Measurements from ENCODE around the gene NQO1. TPM values are rescaled to one million over a fixed set of nuclear protein-coding genes. Genes with fewer than 3 reads are reported as not detected.
A peak's percentile ranks its signal among the peaks of the same experiment; 100 is the strongest.

NQO1 gene
- total RNA-seq, 1 donor from 2014 or later = 74.5 TPM

DNA sequence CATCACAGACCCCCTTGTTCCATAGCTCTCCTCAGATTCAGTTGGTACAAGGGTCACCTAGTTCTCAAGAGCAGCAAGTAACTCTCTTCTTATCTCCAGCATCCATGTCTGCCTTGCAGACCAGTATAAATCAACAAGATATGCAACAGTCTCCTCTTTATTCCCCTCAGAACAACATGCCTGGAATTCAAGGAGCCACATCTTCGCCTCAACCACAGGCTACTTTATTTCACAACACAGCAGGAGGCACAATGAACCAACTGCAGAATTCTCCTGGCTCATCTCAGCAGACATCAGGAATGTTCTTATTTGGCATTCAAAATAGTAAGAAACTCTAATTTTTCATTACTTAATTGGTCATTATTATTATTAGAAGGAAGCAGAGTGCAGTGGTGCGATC, 32.4 kb downstream of the NQO1 start:
- Histone ChIP-seq H4K20me1 (ENCODE audit: insufficient read depth, low read length) (peaks cover 37% of the 10 kb centered on the region), H3K4me1 (ENCODE audit: insufficient read depth, low read length) (no peaks in the 10 kb centered on the region), H2AFZ (ENCODE audit: low read depth, low read length) (no peak overlapping the region), H3K4me2 (ENCODE audit: low read length) (no peak overlapping the region), H3K79me2 (ENCODE audit: insufficient read depth, low read length) (peaks cover 11% of the 10 kb centered on the region), H3K36me3 (ENCODE audit: insufficient read depth, low read length) (peaks cover 65% of the 10 kb centered on the region), H3K9ac (ENCODE audit: low read length) (no peak overlapping the region), H3K4me3 (ENCODE audit: insufficient read depth, low read depth, low read length) (no peak overlapping the region), H3K27ac (ENCODE audit: low read depth, low read length) (no peak overlapping the region), H3K9me3 (ENCODE audit: insufficient read depth, low read depth, low read length) (no peaks in the 10 kb centered on the region), H3K27me3 (ENCODE audit: insufficient read depth, low read length) (no peaks in the 10 kb centered on the region)
- no peak for DNase-seq (ENCODE audit: low read depth)
- Mint-ChIP-seq H3K27me3 (ENCODE audit: low read depth, unreplicated experiment) (no peaks in the 10 kb centered on the region), H3K9me3 (ENCODE audit: unreplicated experiment) (no peaks in the 10 kb centered on the region), H3K36me3 (ENCODE audit: low read depth, unreplicated experiment) (peaks cover 32% of the 10 kb centered on the region), H3K4me1 (ENCODE audit: low read depth, unreplicated experiment) (peaks cover 23% of the 10 kb centered on the region), H3K4me3 (ENCODE audit: unreplicated experiment) (no peak overlapping the region), H3K27ac (ENCODE audit: unreplicated experiment) (no peak overlapping the region)
- FAIRE-seq = no peak
- TF ChIP-seq, protein P1, sequence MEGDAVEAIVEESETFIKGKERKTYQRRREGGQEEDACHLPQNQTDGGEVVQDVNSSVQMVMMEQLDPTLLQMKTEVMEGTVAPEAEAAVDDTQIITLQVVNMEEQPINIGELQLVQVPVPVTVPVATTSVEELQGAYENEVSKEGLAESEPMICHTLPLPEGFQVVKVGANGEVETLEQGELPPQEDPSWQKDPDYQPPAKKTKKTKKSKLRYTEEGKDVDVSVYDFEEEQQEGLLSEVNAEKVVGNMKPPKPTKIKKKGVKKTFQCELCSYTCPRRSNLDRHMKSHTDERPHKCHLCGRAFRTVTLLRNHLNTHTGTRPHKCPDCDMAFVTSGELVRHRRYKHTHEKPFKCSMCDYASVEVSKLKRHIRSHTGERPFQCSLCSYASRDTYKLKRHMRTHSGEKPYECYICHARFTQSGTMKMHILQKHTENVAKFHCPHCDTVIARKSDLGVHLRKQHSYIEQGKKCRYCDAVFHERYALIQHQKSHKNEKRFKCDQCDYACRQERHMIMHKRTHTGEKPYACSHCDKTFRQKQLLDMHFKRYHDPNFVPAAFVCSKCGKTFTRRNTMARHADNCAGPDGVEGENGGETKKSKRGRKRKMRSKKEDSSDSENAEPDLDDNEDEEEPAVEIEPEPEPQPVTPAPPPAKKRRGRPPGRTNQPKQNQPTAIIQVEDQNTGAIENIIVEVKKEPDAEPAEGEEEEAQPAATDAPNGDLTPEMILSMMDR (IDR thresholded peaks at IDR 0.05; ENCODE audit: insufficient read depth, low read depth, low read length) = no peak
- TF ChIP-seq EZH2 (IDR thresholded peaks at IDR 0.05; ENCODE audit: insufficient read depth, low read length) = no peak

DNA sequence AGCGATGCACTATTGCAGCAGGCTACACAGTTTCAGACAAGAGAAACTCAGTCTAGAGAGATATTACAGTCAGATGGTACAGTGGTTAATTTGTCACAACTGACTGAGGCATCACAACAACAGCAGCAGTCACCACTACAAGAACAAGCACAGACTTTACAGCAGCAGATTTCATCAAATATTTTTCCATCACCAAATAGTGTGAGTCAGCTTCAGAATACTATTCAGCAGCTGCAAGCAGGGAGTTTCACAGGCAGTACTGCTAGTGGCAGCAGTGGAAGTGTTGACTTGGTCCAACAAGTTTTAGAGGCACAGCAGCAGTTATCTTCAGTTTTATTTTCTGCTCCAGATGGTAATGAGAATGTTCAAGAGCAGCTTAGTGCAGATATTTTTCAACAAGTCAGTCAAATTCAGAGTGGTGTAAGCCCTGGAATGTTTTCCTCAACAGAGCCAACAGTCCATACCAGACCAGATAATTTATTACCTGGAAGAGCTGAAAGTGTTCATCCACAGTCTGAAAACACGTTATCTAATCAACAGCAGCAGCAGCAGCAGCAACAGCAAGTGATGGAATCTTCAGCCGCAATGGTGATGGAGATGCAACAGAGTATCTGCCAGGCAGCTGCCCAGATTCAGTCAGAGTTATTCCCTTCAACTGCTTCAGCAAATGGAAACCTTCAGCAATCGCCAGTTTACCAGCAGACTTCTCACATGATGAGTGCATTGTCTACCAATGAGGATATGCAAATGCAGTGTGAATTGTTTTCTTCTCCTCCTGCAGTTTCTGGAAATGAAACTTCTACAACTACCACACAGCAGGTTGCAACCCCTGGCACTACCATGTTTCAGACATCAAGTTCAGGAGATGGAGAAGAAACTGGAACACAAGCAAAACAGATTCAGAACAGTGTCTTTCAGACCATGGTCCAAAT, 34.1 kb downstream of the NQO1 start:
- peak overlapping the region; percentile 24 for H3K4me3 Mint-ChIP-seq (ENCODE audit: unreplicated experiment)

More for the DNA sequence above, 34.1 kb downstream of the NQO1 start:
- Mint-ChIP-seq H3K27ac (ENCODE audit: unreplicated experiment) (peak overlapping the region; percentile 64), H3K4me1 (ENCODE audit: low read depth, unreplicated experiment) (peaks cover 23% of the 10 kb centered on the region), H3K36me3 (ENCODE audit: low read depth, unreplicated experiment) (peaks cover 29% of the 10 kb centered on the region), H3K9me3 (ENCODE audit: unreplicated experiment) (no peaks in the 10 kb centered on the region), H3K27me3 (ENCODE audit: low read depth, unreplicated experiment) (no peaks in the 10 kb centered on the region)
- Histone ChIP-seq H3K36me3 (ENCODE audit: insufficient read depth, low read length) (peaks cover 59% of the 10 kb centered on the region), H3K4me1 (ENCODE audit: insufficient read depth, low read length) (no peaks in the 10 kb centered on the region), H3K9me3 (ENCODE audit: insufficient read depth, low read depth, low read length) (no peaks in the 10 kb centered on the region), H4K20me1 (ENCODE audit: insufficient read depth, low read length) (peaks cover 27% of the 10 kb centered on the region), H3K9ac (ENCODE audit: low read length) (no peak overlapping the region), H3K4me3 (ENCODE audit: insufficient read depth, low read depth, low read length) (no peak overlapping the region), H3K79me2 (ENCODE audit: insufficient read depth, low read length) (peaks cover 8% of the 10 kb centered on the region), H3K4me2 (ENCODE audit: low read length) (no peak overlapping the region), H3K27ac (ENCODE audit: low read depth, low read length) (no peak overlapping the region), H2AFZ (ENCODE audit: low read depth, low read length) (no peak overlapping the region), H3K27me3 (ENCODE audit: insufficient read depth, low read length) (no peaks in the 10 kb centered on the region)
- DNase-seq (ENCODE audit: low read depth) (peak; percentile 37), FAIRE-seq (no peak)
- no peak for TF ChIP-seq EZH2 (IDR thresholded peaks at IDR 0.05; ENCODE audit: insufficient read depth, low read length)
- TF ChIP-seq, protein P1 (IDR thresholded peaks at IDR 0.05; ENCODE audit: insufficient read depth, low read depth, low read length) = no peak

Data from astrocyte (in vitro differentiated cells and primary cell).